ENCODE measurements around the gene GMPPB.

GMPPB gene

DNA sequence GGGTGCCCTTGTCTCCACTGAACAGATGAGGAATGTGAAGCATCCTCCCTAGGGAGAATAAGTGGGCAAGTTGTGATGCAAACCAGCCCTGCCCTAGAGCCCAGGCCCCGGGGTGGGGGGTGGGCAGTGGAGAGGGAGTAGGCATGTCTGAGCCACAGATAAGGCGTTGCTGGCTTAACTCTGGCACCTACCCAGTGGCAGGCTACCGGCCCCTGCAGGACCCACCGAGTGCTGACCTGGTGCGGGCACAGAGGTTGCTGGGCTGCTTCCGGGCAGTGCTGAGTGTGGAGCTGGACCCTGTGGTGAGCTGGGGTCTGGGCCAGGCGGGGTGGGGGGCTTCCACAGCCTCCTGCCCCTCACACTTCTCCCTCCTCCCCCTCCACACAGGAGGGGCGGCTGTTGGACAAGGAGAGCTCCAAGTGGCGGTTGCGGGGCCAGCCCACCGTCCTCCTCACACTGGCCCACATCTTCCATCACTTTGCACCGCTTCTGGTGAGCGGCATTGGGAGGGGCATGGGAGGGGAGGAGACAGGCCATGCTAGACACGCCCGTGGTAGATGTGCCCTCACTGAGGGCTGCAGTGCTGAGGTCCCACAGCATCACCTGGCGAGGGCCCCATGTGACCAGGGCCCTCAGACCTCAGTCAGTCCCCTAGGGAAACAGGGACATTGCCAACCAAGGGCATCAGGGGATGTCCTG, 24.3 kb downstream of the GMPPB start:
- TF ChIP-seq FOXM1 (IDR thresholded peaks at IDR 0.05; ENCODE audit: borderline replicate concordance, low read depth): no peak
- no peak for TF ChIP-seq ZBTB7A (IDR thresholded peaks at IDR 0.05; ENCODE audit: low read depth)
- no peak for TF ChIP-seq EP300 (IDR thresholded peaks at IDR 0.05; ENCODE audit: borderline replicate concordance)
- TF ChIP-seq MAX (IDR thresholded peaks at IDR 0.05): no peak
- no peak for TF ChIP-seq CEBPB (IDR thresholded peaks at IDR 0.05)
- no peak for TF ChIP-seq TEAD4 (IDR thresholded peaks at IDR 0.05)
- TF ChIP-seq TCF12 (IDR thresholded peaks at IDR 0.05; ENCODE audit: low read depth): no peak
- TF ChIP-seq CREB1 (IDR thresholded peaks at IDR 0.05; ENCODE audit: low read depth): no peak
- TF ChIP-seq EGR1 (IDR thresholded peaks at IDR 0.05): no peak

DNA sequence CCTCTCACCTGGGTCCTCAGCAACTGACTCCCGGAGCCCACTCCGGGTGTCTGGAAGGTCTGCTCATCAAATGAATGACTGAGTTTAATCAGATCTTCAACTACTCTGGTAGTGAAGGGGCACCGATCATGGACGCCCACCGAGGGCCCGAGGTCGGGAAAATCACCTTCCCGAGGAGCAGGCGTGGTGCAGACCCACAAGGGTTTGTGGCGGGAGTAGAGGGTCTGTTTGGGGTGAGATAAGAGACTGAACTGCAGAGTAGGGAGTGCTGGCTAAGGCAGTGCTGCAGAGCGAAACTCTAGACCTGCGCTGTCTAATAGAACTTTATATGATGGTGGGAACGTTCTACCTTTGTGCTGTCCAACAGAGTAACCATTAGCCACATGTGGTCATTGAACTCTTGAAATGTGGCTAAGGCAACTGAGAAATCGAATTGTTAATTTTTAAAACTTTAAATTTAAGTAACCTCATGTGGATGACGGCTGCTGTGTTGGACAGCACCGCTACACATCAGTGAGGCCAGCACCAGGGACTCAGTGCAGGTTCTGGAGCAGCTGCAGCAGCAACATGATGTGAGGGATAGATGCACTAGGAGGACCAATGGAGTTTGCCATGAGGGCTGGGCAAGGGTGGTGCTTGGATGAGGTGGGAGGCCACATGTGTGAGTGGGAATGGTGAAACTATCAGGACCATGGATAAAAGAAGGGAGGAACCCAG, 33.7 kb downstream of the GMPPB start:
- TF ChIP-seq, protein P1, sequence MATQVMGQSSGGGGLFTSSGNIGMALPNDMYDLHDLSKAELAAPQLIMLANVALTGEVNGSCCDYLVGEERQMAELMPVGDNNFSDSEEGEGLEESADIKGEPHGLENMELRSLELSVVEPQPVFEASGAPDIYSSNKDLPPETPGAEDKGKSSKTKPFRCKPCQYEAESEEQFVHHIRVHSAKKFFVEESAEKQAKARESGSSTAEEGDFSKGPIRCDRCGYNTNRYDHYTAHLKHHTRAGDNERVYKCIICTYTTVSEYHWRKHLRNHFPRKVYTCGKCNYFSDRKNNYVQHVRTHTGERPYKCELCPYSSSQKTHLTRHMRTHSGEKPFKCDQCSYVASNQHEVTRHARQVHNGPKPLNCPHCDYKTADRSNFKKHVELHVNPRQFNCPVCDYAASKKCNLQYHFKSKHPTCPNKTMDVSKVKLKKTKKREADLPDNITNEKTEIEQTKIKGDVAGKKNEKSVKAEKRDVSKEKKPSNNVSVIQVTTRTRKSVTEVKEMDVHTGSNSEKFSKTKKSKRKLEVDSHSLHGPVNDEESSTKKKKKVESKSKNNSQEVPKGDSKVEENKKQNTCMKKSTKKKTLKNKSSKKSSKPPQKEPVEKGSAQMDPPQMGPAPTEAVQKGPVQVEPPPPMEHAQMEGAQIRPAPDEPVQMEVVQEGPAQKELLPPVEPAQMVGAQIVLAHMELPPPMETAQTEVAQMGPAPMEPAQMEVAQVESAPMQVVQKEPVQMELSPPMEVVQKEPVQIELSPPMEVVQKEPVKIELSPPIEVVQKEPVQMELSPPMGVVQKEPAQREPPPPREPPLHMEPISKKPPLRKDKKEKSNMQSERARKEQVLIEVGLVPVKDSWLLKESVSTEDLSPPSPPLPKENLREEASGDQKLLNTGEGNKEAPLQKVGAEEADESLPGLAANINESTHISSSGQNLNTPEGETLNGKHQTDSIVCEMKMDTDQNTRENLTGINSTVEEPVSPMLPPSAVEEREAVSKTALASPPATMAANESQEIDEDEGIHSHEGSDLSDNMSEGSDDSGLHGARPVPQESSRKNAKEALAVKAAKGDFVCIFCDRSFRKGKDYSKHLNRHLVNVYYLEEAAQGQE (IDR thresholded peaks at IDR 0.05; ENCODE audit: low read depth): peak; percentile 44; the same call in 1 of the 2 replicates

GRCh38 chr3:49689046-49689907, 34.5 kb downstream of the GMPPB start, which contains the start of the genes MST1 and RNF123:
TSS of gene MST1 (minus strand) at chr3:49689474. CDS start at chr3:49688691, 783 bp downstream.
TSS of gene RNF123 (plus strand) at chr3:49689557. CDS start at chr3:49691166, 1,609 bp downstream.
- TF ChIP-seq EP300 (IDR thresholded peaks at IDR 0.05; ENCODE audit: borderline replicate concordance): 0 out of 2 replicates have a peak, but pooled peaks have one; percentile 11
- TF ChIP-seq, protein P2, sequence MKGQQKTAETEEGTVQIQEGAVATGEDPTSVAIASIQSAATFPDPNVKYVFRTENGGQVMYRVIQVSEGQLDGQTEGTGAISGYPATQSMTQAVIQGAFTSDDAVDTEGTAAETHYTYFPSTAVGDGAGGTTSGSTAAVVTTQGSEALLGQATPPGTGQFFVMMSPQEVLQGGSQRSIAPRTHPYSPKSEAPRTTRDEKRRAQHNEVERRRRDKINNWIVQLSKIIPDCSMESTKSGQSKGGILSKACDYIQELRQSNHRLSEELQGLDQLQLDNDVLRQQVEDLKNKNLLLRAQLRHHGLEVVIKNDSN (IDR thresholded peaks at IDR 0.05): no peak
- no peak for TF ChIP-seq RAD21 (IDR thresholded peaks at IDR 0.05; ENCODE audit: low read depth)
- TF ChIP-seq NFIC (IDR thresholded peaks at IDR 0.05): peak; percentile 46; the same call in 1 of the 2 replicates
- peak; percentile 68 for TF ChIP-seq MAX (IDR thresholded peaks at IDR 0.05)
- TF ChIP-seq TCF12 (IDR thresholded peaks at IDR 0.05; ENCODE audit: low read depth): no peak
- TF ChIP-seq ZBTB7A (IDR thresholded peaks at IDR 0.05; ENCODE audit: low read depth): 0 out of 2 replicates have a peak, but pooled peaks have one; percentile 20
- TF ChIP-seq FOXM1 (IDR thresholded peaks at IDR 0.05; ENCODE audit: borderline replicate concordance, low read depth): 0 out of 2 replicates have a peak, but pooled peaks have one; percentile 20
- TF ChIP-seq TEAD4 (IDR thresholded peaks at IDR 0.05): no peak; the same call in 1 of the 2 replicates
- TF ChIP-seq, protein P1 (IDR thresholded peaks at IDR 0.05; ENCODE audit: low read depth): 0 out of 2 replicates have a peak, but pooled peaks have one; percentile 4
- peak; percentile 72 for TF ChIP-seq TAF1 (IDR thresholded peaks at IDR 0.05; ENCODE audit: low read depth)

DNA sequence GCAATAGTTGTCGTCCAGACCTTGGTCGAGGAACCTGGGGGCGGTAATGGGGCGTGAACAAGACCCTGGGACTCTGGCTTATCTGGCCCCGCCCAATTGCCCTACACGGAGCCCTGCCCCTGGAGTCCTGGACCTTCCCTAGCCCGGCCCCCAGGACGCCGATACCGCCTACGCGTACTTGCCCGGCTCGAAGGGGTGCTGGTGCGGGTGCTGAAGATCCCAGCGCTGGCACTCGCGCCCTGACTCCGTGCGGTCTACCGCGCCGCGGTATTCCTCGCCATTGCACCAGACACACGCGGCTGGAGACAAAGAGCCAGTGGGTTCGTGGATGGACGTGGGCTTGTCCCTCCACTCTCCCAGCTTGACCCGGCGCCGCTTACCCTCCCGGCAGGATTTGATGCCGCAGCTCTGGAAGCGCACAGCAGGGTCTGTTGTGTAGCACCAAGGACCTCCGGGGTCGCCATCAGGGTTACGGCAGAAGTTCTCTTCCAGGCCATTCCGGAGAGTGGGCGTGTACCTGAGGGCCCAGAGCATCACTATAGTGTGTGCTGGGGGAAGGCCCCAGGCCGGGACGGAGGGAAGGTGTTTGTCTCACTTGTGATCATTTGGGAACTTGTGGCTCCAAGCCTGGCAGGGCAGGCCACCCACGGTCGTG, 36.9 kb downstream of the GMPPB start:
- peak; percentile 71; the same call in 1 of the 2 replicates for TF ChIP-seq EGR1 (IDR thresholded peaks at IDR 0.05)

GRCh38 chr3:49683162-49683561, 40.6 kb downstream of the GMPPB start:
- no peak for TF ChIP-seq NFIC (IDR thresholded peaks at IDR 0.05)
- peak; percentile 63; the same call in 1 of the 2 replicates for TF ChIP-seq EGR1 (IDR thresholded peaks at IDR 0.05)
- peak; percentile 74 for TF ChIP-seq TEAD4 (IDR thresholded peaks at IDR 0.05)

- TF ChIP-seq FOXM1 (IDR thresholded peaks at IDR 0.05; ENCODE audit: borderline replicate concordance, low read depth) (no peak), TEAD4 (IDR thresholded peaks at IDR 0.05) (no peak), MAX (IDR thresholded peaks at IDR 0.05) (no peak), TAF1 (IDR thresholded peaks at IDR 0.05; ENCODE audit: low read depth) (no peak), YY1 (IDR thresholded peaks at IDR 0.05; ENCODE audit: low read depth) (no peak), NFIC (IDR thresholded peaks at IDR 0.05) (no peak), RAD21 (IDR thresholded peaks at IDR 0.05; ENCODE audit: low read depth) (no peak), ZBTB7A (IDR thresholded peaks at IDR 0.05; ENCODE audit: low read depth) (no peak), EGR1 (IDR thresholded peaks at IDR 0.05) (no peak), TCF12 (IDR thresholded peaks at IDR 0.05; ENCODE audit: low read depth) (no peak), EP300 (IDR thresholded peaks at IDR 0.05; ENCODE audit: borderline replicate concordance) (no peak), CEBPB (IDR thresholded peaks at IDR 0.05) (no peak), CREB1 (IDR thresholded peaks at IDR 0.05; ENCODE audit: low read depth) (no peak)
- TF ChIP-seq, protein P2 (IDR thresholded peaks at IDR 0.05): no peak
- TF ChIP-seq, protein P1 (IDR thresholded peaks at IDR 0.05; ENCODE audit: low read depth): no peak
Measured at GRCh38 chr3:49681543-49681942, 42.2 kb downstream of the GMPPB start.

Measured in Ishikawa (cell line).